Tibial nerve (tissue), 3 donors: Measurements from ENCODE around the gene LRBA.

Experiments
- CTCF ChIP-seq, 5 experiments: fragments of 200-600 bp in 3 of 5; fragments of 450-650 bp in 2 of 5; sonication (generic) in 3 of 5; IDR thresholded peaks; one replicate each; pipeline ENCODE4 v1.5.1; 2016 to 2019; ENCODE audit warnings: antibody characterized with exemption in 5 of 5, mild to moderate bottlenecking in 3 of 5, moderate library complexity in 2 of 5
- POLR2A ChIP-seq, 2 donors: fragments of 450-650 bp; IDR thresholded peaks; one replicate each; pipeline ENCODE4 v1.6.1; 2017; ENCODE audit warnings: antibody characterized with exemption in 2 of 2, mild to moderate bottlenecking in 2 of 2, moderate library complexity in 2 of 2

GRCh38 chr4:150510176-150510865, 504.8 kb downstream of the LRBA start:
- no peak for TF ChIP-seq CTCF (IDR thresholded peaks at IDR 0.05)
- TF ChIP-seq POLR2A (IDR thresholded peaks at IDR 0.05) = no peak
